GM12878 (cell line): Measurements from ENCODE around the gene SCNN1G. TPM values are rescaled to one million over a fixed set of nuclear protein-coding genes. Genes with fewer than 3 reads are reported as not detected.

ENCODE experiments used
- ATAC-seq: fragments of 200-7000 bp; cut with Tn5 transposase; 3 replicates; pipeline ENCODE4 v1.9.1; 2020; ENCODE audit warnings: mild to moderate bottlenecking, moderate library complexity
- BruUV-seq: library from RNA; stranded (reverse); fragments of 400-500 nt; replicated peaks from 2 replicates; lab custom pipeline; 2021; lab: Mats Ljungman, UMichigan
- CTCF ChIA-PET: fragments of 300-600 bp; sonication (Branson Sonifier 250); formaldehyde crosslinking; extraction: SDS; loops from one replicate; lab custom pipeline; 2021; ENCODE audit warnings: inconsistent platforms; lab: Yijun Ruan, JAX
- POLR2A ChIA-PET: fragments of 350-600 bp; formaldehyde crosslinking; extraction: SDS; loops from one replicate; lab custom pipeline; 2021; ENCODE audit warnings: inconsistent platforms; lab: Charles Lee
- RAD21 ChIA-PET: fragments of 300-600 bp; sonication (Branson Sonifier 250); formaldehyde crosslinking; loops from one replicate; lab custom pipeline; 2023; ENCODE audit warnings: antibody characterized with exemption; ENCODE audit not compliant: unreplicated experiment; lab: Charles Lee
- SMC1A ChIA-PET: fragments of 300-600 bp; sonication (Branson Sonifier 250); formaldehyde crosslinking; loops from one replicate; lab custom pipeline; 2023; ENCODE audit not compliant: unreplicated experiment, uncharacterized antibody; lab: Charles Lee
- DNase-seq: peaks from one replicate; pipeline ENCODE4 v3.0.0-alpha.2; 2011; ENCODE audit warnings: low read depth, low spot score
- FAIRE-seq: peaks from 3 replicates; lab custom pipeline; 2011; peaks lifted over from hg19 to GRCh38; lab: Jason Lieb, UNC
- H2AFZ ChIP-seq: 2 replicates; pipeline ENCODE4 v1.6.0; 2011; ENCODE audit warnings: low read depth, low read length, control low read depth; ENCODE audit not compliant: control insufficient read depth
- H3K27ac ChIP-seq: 2 replicates; pipeline ENCODE4 v1.5.1; 2011; ENCODE audit warnings: control low read depth; ENCODE audit not compliant: control insufficient read depth, insufficient read depth
- H3K27me3 ChIP-seq, 2 experiments: replicated peaks in 1 of 2; 2 replicates each; pipeline versions ENCODE4 v1.6.0 to v1.6.1; 2011; ENCODE audit warnings: low read length in 1 of 2; ENCODE audit not compliant: control insufficient read depth in 2 of 2, insufficient read depth in 2 of 2
- H3K36me3 ChIP-seq, 2 experiments: 2 replicates each; pipeline ENCODE4 v1.5.1; 2011; ENCODE audit warnings: low read length in 1 of 2; ENCODE audit not compliant: control insufficient read depth in 2 of 2, insufficient read depth in 2 of 2
- H3K4me1 ChIP-seq: 2 replicates; pipeline ENCODE4 v1.6.1; 2011; ENCODE audit warnings: mild to moderate bottlenecking, low read length, moderate library complexity, mixed read lengths; ENCODE audit not compliant: control insufficient read depth, insufficient read depth
- H3K4me2 ChIP-seq: 2 replicates; pipeline ENCODE4 v1.6.0; 2011; ENCODE audit warnings: control low read depth; ENCODE audit not compliant: control insufficient read depth, insufficient read depth
- H3K4me3 ChIP-seq: fragments of 200-600 bp; sonication (generic); 2 replicates; pipeline ENCODE4 v1.5.1; 2016
- H3K79me2 ChIP-seq: 2 replicates; pipeline ENCODE4 v1.6.0; 2011; ENCODE audit warnings: low read length; ENCODE audit not compliant: control insufficient read depth, insufficient read depth
- H3K9ac ChIP-seq: 2 replicates; pipeline ENCODE4 v1.8.0; 2011; ENCODE audit warnings: low read length, control low read depth, mixed read lengths; ENCODE audit not compliant: control insufficient read depth, insufficient read depth
- H3K9me3 ChIP-seq: replicated peaks from 3 replicates; pipeline ENCODE4 v1.5.1; 2011; ENCODE audit warnings: mild to moderate bottlenecking, low read length; ENCODE audit not compliant: control insufficient read depth, insufficient read depth
- H4K20me1 ChIP-seq: 2 replicates; pipeline ENCODE4 v1.6.0; 2011; ENCODE audit not compliant: control insufficient read depth, insufficient read depth
- BACH1 ChIP-seq: fragments of 450-650 bp; IDR thresholded peaks from 2 replicates; pipeline ENCODE4 v1.6.1; 2017; ENCODE audit warnings: mild to moderate bottlenecking, borderline replicate concordance
- CHD1 ChIP-seq: IDR thresholded peaks from 2 replicates; pipeline ENCODE4 v1.6.1; 2012; ENCODE audit warnings: low read depth, low read length, improper control_type of control experiment
- EGR1 ChIP-seq, 2 experiments: IDR thresholded peaks; 1 replicate in 1 of 2; 2 replicates in 1 of 2; pipeline ENCODE4 v1.6.1; 2011 to 2012; ENCODE audit warnings: low read depth in 2 of 2, low read length in 2 of 2, borderline replicate concordance in 1 of 2, mild to moderate bottlenecking in 1 of 2, moderate library complexity in 1 of 2
- NFXL1 ChIP-seq: fragments of 450-650 bp; IDR thresholded peaks from 2 replicates; pipeline ENCODE4 v1.6.1; 2017; ENCODE audit warnings: antibody characterized with exemption, mild to moderate bottlenecking, borderline replicate concordance
- RELA ChIP-seq: fragments of 450-650 bp; IDR thresholded peaks from 2 replicates; pipeline ENCODE4 v1.8.0; 2014; ENCODE audit warnings: borderline replicate concordance; ENCODE audit not compliant: partially characterized antibody
- ZNF274 ChIP-seq: IDR thresholded peaks from one replicate; pipeline ENCODE4 v1.8.0; 2011; ENCODE audit not compliant: insufficient read length, insufficient read depth
- WGBS: methylation state at CpG from one replicate; pipeline ENCODE4 v1.1.6; 2016; ENCODE audit warnings: low lambda C conversion rate; ENCODE audit not compliant: insufficient replicate concordance, insufficient coverage; ENCODE audit errors: missing lambda C conversion rate; 5-methylcytosine and 5-hydroxymethylcytosine counted together
- in situ Hi-C: fragments of 300-500 bp; cut with MboI; formaldehyde crosslinking; loops from 9 replicates; pipeline ENCODE4 v1.14.3; 2018; ENCODE audit warnings: mixed read lengths
- intact Hi-C: fragments of 100-400 bp; cut with micrococcal nuclease; formaldehyde crosslinking; loops from one replicate; pipeline ENCODE4 v1.14.2; 2022; ENCODE audit not compliant: unreplicated experiment
- polyA plus RNA-seq, 11 experiments: library from polyadenylated mRNA; depleted of rRNA in 4 of 11; unstranded in 6 of 11; stranded (reverse) in 5 of 11; fragments of >200 nt; fragmentation: Nextera tagmentation in 4 of 11; fragmentation: Illumina TruSeq in 1 of 11; extraction: Ambion mirVana in 4 of 11; extraction: Trizol in 1 of 11; gene quantifications; 1 replicate in 1 of 11; 2 replicates in 10 of 11; pipeline versions ENCODE4 v1.2.1 to v1.2.3, GENCODE V29; 2011 to 2016; ENCODE audit warnings: inconsistent platforms in 2 of 11, missing spikeins in 2 of 11, low read depth in 1 of 11
- total RNA-seq, 4 experiments: library from RNA; depleted of rRNA in 3 of 4; stranded (reverse); fragments of >200 nt in 3 of 4; fragmentation: Illumina TruSeq in 1 of 4; extraction: Trizol in 1 of 4; gene quantifications; 2 replicates each; pipeline versions ENCODE4 v1.2.1 to v1.2.3, GENCODE V29; 2013 to 2021
- TF ChIP-seq, protein P1 (sequence below): IDR thresholded peaks from 2 replicates; pipeline ENCODE4 v1.6.1; 2012; ENCODE audit warnings: mild to moderate bottlenecking, low read depth, low read length

SCNN1G gene
- total and polyA plus RNA-seq, 10 of the 15 experiments (the other 5 are each of a cell fraction or from before 2014, with no cell fraction given) = 0.04 to 0.86 (median 0.08) TPM; not detected in 5

DNA sequence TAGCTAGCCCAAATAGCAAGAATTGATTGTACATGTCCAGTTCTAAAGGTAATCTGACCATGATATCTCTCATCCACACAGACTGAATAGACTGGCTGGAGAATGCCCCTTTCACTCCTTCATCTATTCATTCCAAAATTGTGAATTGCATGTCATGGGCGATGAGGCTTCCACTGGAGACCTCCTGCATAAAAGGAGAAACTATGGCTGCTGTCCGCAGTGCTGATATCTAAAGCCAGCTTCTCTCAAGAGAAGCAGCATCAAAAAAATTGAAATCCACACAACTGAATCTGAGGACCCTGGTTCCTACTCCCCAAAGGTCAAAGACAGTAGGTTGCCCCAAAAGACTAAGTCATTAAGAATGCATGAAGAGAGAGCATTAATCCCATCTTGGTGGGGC lies 7.9 kb upstream of the SCNN1G start:
- FAIRE-seq (no peak), DNase-seq (no peak), ATAC-seq (no peak)
- no peaks in the 10 kb centered on the region for H4K20me1 ChIP-seq
- no peaks in the 10 kb centered on the region; a peak in 1 of 4 replicates for H3K27me3 ChIP-seq
- intact Hi-C loops (loop anchor here (10.0 kb wide), 1 partner anchor 60 kb away; no protein-coding TSS in a partner anchor), in situ Hi-C loops (loop anchor here (5.0 kb wide), 1 partner anchor 258 kb away; no protein-coding TSS in a partner anchor)
- ChIA-PET SMC1A (no interaction called here), CTCF (interaction anchor here (1.0 to 3.9 kb wide), 3 partner anchors 9 to 262 kb away, joined by 3 to 19 read pairs (median 9); no protein-coding TSS in a partner anchor), POLR2A (interaction anchor here (1.5 kb wide), 1 partner anchor 9 kb away, joined by 3 read pairs; no protein-coding TSS in a partner anchor), RAD21 (no interaction called here)
- no peak overlapping the region for H3K4me3 ChIP-seq
- BruUV-seq = no TSS peak
- no peak overlapping the region for H2AFZ ChIP-seq
- H3K36me3 ChIP-seq = no peaks in the 10 kb centered on the region
- no peak overlapping the region for H3K4me2 ChIP-seq
- no peak overlapping the region for H3K9ac ChIP-seq
- TF ChIP-seq RELA = no peak
- TF ChIP-seq CHD1 = no peak
- TF ChIP-seq EGR1 (IDR thresholded peaks at IDR 0.05; ENCODE audit: borderline replicate concordance in 1 of 2, low read depth in 2 of 2, low read length in 2 of 2) = no peak
- TF ChIP-seq, protein P1, sequence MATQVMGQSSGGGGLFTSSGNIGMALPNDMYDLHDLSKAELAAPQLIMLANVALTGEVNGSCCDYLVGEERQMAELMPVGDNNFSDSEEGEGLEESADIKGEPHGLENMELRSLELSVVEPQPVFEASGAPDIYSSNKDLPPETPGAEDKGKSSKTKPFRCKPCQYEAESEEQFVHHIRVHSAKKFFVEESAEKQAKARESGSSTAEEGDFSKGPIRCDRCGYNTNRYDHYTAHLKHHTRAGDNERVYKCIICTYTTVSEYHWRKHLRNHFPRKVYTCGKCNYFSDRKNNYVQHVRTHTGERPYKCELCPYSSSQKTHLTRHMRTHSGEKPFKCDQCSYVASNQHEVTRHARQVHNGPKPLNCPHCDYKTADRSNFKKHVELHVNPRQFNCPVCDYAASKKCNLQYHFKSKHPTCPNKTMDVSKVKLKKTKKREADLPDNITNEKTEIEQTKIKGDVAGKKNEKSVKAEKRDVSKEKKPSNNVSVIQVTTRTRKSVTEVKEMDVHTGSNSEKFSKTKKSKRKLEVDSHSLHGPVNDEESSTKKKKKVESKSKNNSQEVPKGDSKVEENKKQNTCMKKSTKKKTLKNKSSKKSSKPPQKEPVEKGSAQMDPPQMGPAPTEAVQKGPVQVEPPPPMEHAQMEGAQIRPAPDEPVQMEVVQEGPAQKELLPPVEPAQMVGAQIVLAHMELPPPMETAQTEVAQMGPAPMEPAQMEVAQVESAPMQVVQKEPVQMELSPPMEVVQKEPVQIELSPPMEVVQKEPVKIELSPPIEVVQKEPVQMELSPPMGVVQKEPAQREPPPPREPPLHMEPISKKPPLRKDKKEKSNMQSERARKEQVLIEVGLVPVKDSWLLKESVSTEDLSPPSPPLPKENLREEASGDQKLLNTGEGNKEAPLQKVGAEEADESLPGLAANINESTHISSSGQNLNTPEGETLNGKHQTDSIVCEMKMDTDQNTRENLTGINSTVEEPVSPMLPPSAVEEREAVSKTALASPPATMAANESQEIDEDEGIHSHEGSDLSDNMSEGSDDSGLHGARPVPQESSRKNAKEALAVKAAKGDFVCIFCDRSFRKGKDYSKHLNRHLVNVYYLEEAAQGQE = peak; percentile 87
- no peak for TF ChIP-seq BACH1
- TF ChIP-seq ZNF274 = no peak
- no peak for TF ChIP-seq NFXL1
- 36% methylated on average over 2 of the region's 2 CpGs for WGBS
- H3K79me2 ChIP-seq = no peaks in the 10 kb centered on the region
- no peaks in the 10 kb centered on the region for H3K9me3 ChIP-seq
- H3K27ac ChIP-seq = no peak overlapping the region
- H3K4me1 ChIP-seq = no peaks in the 10 kb centered on the region
